Peyer's patch (tissue), 4 donors: ENCODE results near the gene OLFM1.

Source experiments
- CTCF ChIP-seq, 6 experiments: fragments of 450-650 bp in 4 of 6; fragments of 200-600 bp in 2 of 6; sonication (generic) in 1 of 6; IDR thresholded peaks; one replicate each; pipeline ENCODE4 v1.5.1; 2017 to 2019; ENCODE audit warnings: antibody characterized with exemption in 6 of 6, mild to moderate bottlenecking in 3 of 6, moderate library complexity in 1 of 6
- POLR2A ChIP-seq, 2 donors: fragments of 450-650 bp; IDR thresholded peaks; one replicate each; pipeline ENCODE4 v1.5.1; 2017; ENCODE audit warnings: antibody characterized with exemption in 2 of 2, mild to moderate bottlenecking in 2 of 2, moderate library complexity in 2 of 2

- TF ChIP-seq CTCF (IDR thresholded peaks at IDR 0.05): no peak
- no peak for TF ChIP-seq POLR2A (IDR thresholded peaks at IDR 0.05)
Observed at GRCh38 chr9:135119496-135120064, 32.1 kb downstream of the OLFM1 start.
